Activated CD4-positive, alpha-beta T cell treated with anti-CD3 and anti-CD28 coated beads, Interleukin-2, amount 10 ng/mL, durations not matched to agents 7 days and 5 days (primary cell): ENCODE data around the gene ARHGEF17. TPM values are rescaled to one million over a fixed set of nuclear protein-coding genes. Genes with fewer than 3 reads are reported as not detected.

Experiments used
- CTCF ChIA-PET: fragments of 350-600 bp; sonication (Branson Sonifier 250); formaldehyde crosslinking; loops from one replicate; lab custom pipeline; 2021; ENCODE audit warnings: antibody characterized with exemption; lab: Charles Lee
- POLR2A ChIA-PET: fragments of 350-600 bp; sonication (Branson Sonifier 250); formaldehyde crosslinking; loops from one replicate; lab custom pipeline; 2021; ENCODE audit warnings: antibody characterized with exemption; lab: Charles Lee
- DNase-seq: peaks from one replicate; pipeline ENCODE4 v3.0.0-alpha.2; 2020
- H3K27ac Mint-ChIP-seq: one replicate; pipeline ENCODE4 v1.8.0; 2021; ENCODE audit warnings: mild to moderate bottlenecking, moderate library complexity, mixed read lengths
- H3K27me3 Mint-ChIP-seq: one replicate; pipeline ENCODE4 v1.8.0; 2021; ENCODE audit warnings: mixed read lengths
- H3K36me3 Mint-ChIP-seq: one replicate; pipeline ENCODE4 v1.8.0; 2021; ENCODE audit warnings: low read depth, mixed read lengths
- H3K4me1 Mint-ChIP-seq: one replicate; pipeline ENCODE4 v1.8.0; 2021; ENCODE audit warnings: mixed read lengths
- H3K4me3 Mint-ChIP-seq: one replicate; pipeline ENCODE4 v1.8.0; 2021; ENCODE audit warnings: mild to moderate bottlenecking, moderate library complexity, mixed read lengths
- H3K9me3 Mint-ChIP-seq: one replicate; pipeline ENCODE4 v1.8.0; 2021; ENCODE audit warnings: mixed read lengths
- total RNA-seq, 2 experiments: library from RNA; stranded (reverse); gene quantifications; one replicate each; pipeline ENCODE4 v1.2.3, GENCODE V29; 2021

Gene ARHGEF17
- total RNA-seq, 2 experiments from 2014 or later: not detected

DNA sequence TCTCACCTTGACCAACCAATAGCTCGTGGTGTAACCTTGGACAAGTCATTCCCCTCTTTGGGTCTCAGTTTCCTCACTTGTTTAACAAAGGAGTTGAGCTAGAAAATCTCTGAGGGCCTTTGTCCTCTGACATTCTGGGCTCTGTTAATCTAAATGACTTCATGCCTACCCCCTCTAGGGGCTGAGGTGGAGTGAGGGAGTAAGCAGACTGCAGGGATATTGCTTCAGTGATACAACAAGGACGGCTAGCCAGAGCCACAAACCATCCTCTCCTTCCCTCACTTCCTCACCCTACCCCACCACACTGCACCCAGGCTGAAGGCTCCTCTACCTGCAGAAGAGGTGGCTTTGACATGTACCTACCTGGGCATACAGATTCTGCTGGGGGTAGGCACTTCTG is 103.0 kb downstream of the ARHGEF17 start:
- DNase-seq: no peak
- Mint-ChIP-seq H3K4me3 (no peak overlapping the region), H3K36me3 (peaks cover 18% of the 10 kb centered on the region), H3K9me3 (no peaks in the 10 kb centered on the region), H3K27ac (no peak overlapping the region), H3K27me3 (no peaks in the 10 kb centered on the region), H3K4me1 (peaks cover 6% of the 10 kb centered on the region)
- POLR2A ChIA-PET: no interaction called here
- CTCF ChIA-PET: interaction anchor here (0.7 to 1.4 kb wide), 3 partner anchors 17 to 104 kb away, joined by 3 to 4 read pairs (median 3); no protein-coding TSS in a partner anchor

DNA sequence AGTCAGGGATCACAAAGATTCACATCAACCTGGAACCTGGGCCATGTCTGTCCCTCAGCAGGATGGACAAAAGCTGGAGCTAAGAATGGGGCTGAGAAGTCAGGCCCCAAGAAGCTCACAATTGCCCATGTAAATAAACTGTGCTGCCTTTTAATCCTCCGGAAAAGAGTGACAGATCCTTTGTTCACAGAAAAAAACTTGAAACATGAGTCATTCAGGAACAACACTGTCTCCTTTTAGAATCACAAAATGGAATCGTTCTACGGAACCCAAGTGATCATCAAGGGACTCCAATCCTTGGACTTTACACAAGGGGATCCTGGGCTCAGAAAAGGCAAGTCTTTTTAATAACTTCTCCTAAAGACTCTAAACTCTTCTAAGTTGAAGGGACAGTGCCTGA is 104.2 kb downstream of the ARHGEF17 start:
- no peak for DNase-seq
- Mint-ChIP-seq H3K4me1 (peaks cover 6% of the 10 kb centered on the region), H3K27me3 (no peaks in the 10 kb centered on the region), H3K9me3 (no peaks in the 10 kb centered on the region), H3K4me3 (no peak overlapping the region), H3K27ac (no peak overlapping the region), H3K36me3 (peaks cover 17% of the 10 kb centered on the region)
- ChIA-PET CTCF (no interaction called here), POLR2A (no interaction called here)

DNA sequence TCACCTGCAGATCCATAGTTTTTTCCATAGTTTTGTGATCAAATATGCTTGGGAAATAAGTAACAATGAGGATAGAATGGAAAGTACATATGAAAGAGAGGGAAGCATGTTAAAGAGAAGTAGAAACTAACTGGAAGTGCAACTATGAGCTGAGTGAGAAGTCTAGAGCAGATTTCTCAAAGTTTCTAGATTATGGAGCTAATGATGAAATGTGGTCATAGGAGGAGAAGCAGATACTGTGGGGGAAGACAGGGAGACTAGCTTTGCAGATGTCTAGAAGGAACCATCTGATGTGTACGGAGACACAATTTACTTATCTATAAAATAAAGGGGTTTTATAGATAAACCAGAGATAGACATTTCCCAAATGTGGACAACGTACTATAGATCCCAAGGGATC is 105.2 kb downstream of the ARHGEF17 start:
- peaks cover 6% of the 10 kb centered on the region for H3K4me1 Mint-ChIP-seq
- H3K27me3 Mint-ChIP-seq: no peaks in the 10 kb centered on the region
- DNase-seq: no peak
- ChIA-PET POLR2A (interaction anchor here (0.6 kb wide), 1 partner anchor 153 kb away, joined by 3 read pairs; no protein-coding TSS in a partner anchor), CTCF (interaction anchor here (0.6 to 1.5 kb wide), 2 partner anchors 11 to 358 kb away, joined by 4 to 5 read pairs; no protein-coding TSS in a partner anchor)
- no peaks in the 10 kb centered on the region for H3K9me3 Mint-ChIP-seq
- H3K36me3 Mint-ChIP-seq: peaks cover 21% of the 10 kb centered on the region
- no peak overlapping the region for H3K4me3 Mint-ChIP-seq
- no peak overlapping the region for H3K27ac Mint-ChIP-seq

DNA sequence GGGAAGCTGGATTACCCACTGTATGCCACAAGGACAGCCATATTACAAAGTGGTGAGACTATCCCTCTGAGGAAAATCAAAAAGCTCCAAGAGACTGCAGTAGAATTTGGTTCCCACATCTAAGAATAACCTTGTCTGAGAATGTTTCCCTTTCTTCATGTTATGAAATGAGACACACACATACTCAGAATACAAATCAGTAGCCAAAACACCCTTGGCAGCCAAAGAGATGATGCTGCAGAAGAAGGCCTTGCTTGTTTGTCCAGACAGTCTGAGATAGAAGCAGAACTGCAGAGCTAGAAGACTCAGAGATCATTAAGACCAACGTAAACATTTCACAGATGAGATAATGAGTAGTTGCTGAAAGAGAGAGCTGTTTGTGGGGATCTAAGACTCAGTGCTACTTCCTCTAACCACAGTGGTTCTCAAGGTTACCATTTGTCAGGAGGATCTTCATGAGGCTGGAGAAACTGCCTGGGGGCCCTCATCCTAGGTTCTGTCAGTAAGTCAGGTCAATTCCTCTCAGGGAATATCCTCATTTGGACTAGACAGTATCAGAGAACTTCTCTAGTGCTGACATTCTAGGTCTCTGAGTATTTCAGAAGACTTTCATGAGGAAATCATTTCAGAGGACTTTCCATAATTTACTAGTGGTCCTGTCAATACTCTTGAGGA is 107.0 kb downstream of the ARHGEF17 start:
- Mint-ChIP-seq H3K4me1 (peaks cover 6% of the 10 kb centered on the region), H3K36me3 (peaks cover 19% of the 10 kb centered on the region), H3K27me3 (no peaks in the 10 kb centered on the region), H3K4me3 (no peak overlapping the region), H3K27ac (no peak overlapping the region), H3K9me3 (no peaks in the 10 kb centered on the region)
- ChIA-PET CTCF (interaction anchor here (1.2 to 1.8 kb wide), 5 partner anchors 21 to 1123 kb away, joined by 3 to 6 read pairs (median 3); no protein-coding TSS in a partner anchor), POLR2A (interaction anchor here (0.6 kb wide), 1 partner anchor 82 kb away, joined by 5 read pairs; no protein-coding TSS in a partner anchor)
- no peak for DNase-seq

DNA sequence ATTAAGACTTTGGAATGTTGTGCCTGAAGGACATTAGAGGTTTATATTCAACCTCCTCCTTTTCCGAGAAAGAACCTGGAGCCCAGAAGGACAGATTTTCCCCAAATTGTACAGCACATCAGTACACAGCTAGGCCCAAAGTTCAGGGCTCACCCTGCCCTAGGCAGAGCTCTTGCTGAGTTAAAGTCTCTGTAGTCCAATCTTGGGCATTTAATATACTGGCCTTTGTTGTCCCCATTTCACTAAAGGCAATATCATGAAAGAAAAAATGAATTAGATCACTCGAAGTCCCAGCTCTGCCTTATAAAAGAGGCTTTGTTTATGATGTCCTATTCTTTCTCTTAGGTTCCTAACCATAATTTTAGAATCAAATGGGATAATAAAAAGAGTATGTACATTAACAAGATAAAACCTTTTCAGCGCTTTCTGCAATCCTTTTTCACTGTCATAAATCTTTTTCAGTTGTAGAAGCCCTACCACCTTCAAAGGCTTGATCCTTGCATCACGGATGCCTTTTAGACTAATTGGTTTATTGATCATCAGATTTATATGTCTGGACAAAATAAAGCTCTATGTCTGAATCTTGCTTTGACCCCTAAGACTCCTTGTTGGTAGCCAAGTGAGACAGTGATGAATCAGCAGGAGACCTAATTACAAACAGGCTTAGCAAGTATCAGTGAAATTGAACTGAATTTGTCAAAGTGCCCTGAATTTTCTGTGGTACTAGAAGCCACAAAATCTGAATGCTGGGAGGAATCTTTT is 108.0 kb downstream of the ARHGEF17 start:
- no peak for DNase-seq
- ChIA-PET POLR2A (no interaction called here), CTCF (interaction anchor here (1.5 to 1.8 kb wide), 3 partner anchors 20 to 245 kb away, joined by 3 to 6 read pairs (median 3); no protein-coding TSS in a partner anchor)
- peaks cover 6% of the 10 kb centered on the region for H3K4me1 Mint-ChIP-seq
- no peaks in the 10 kb centered on the region for H3K9me3 Mint-ChIP-seq
- no peaks in the 10 kb centered on the region for H3K27me3 Mint-ChIP-seq
- no peak overlapping the region for H3K4me3 Mint-ChIP-seq
- H3K27ac Mint-ChIP-seq: no peak overlapping the region
- peaks cover 17% of the 10 kb centered on the region for H3K36me3 Mint-ChIP-seq

DNA sequence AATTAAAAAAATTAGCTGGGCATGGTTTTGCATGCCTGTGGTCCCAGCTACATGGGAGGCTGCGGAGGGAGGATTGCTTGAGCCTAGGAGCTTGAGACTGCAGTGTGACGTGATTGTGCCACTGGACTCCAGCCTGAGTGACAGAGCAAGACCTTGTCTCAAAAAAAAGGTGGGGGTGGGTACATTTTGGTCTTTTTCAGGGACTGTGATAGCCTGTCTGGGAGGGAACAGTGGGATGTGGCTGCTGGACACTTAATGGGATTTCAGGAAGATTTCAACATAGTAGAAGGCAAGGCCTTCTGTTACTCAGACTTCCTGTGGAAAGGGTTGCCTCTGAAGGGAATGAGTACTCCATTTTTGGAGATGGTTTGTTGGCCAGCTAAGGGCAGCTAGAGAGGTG is 108.7 kb downstream of the ARHGEF17 start:
- ChIA-PET POLR2A (no interaction called here), CTCF (interaction anchor here (1.6 kb wide), 1 partner anchor 19 kb away, joined by 3 read pairs; no protein-coding TSS in a partner anchor)
- Mint-ChIP-seq H3K27me3 (no peaks in the 10 kb centered on the region), H3K36me3 (peaks cover 17% of the 10 kb centered on the region), H3K4me1 (peaks cover 6% of the 10 kb centered on the region), H3K9me3 (no peaks in the 10 kb centered on the region), H3K4me3 (no peak overlapping the region), H3K27ac (no peak overlapping the region)
- no peak for DNase-seq

Other genes starting within 250 kb of the ARHGEF17 start
- gene FCHSD2, start 166.0 kb upstream of the ARHGEF17 start, total RNA-seq: 10 to 100 TPM; 52.8 to 57.2 TPM
- gene P2RY2, start 90.0 kb upstream of the ARHGEF17 start, total RNA-seq: not detected
- not detected for gene P2RY6, start 35.9 kb upstream of the ARHGEF17 start, total RNA-seq
- gene RELT, start 68.1 kb downstream of the ARHGEF17 start, total RNA-seq: 10 to 100 TPM; 22.0 to 24.6 TPM